AG09319 (cell line): ENCODE measurements around the gene PAFAH2.

Experiments
- DNase-seq: peaks from one replicate; pipeline ENCODE4 v3.0.0-alpha.2; 2010; ENCODE audit warnings: low read depth; ENCODE audit errors: extremely low read depth
- TF ChIP-seq, protein P1 (sequence below): IDR thresholded peaks from 2 replicates; pipeline ENCODE4 v1.5.1; 2011; ENCODE audit warnings: low read depth, mild to moderate bottlenecking, inconsistent platforms, low read length, moderate library complexity

Gene PAFAH2

GRCh38 chr1:25997828-25998761 lies at the start of gene PAFAH2:
Gene PAFAH2 (minus strand): TSS chr1:25998063. CDS start chr1:25990816, 7,247 bp downstream.
- DNase-seq = peak; percentile 99
- TF ChIP-seq, protein P1, sequence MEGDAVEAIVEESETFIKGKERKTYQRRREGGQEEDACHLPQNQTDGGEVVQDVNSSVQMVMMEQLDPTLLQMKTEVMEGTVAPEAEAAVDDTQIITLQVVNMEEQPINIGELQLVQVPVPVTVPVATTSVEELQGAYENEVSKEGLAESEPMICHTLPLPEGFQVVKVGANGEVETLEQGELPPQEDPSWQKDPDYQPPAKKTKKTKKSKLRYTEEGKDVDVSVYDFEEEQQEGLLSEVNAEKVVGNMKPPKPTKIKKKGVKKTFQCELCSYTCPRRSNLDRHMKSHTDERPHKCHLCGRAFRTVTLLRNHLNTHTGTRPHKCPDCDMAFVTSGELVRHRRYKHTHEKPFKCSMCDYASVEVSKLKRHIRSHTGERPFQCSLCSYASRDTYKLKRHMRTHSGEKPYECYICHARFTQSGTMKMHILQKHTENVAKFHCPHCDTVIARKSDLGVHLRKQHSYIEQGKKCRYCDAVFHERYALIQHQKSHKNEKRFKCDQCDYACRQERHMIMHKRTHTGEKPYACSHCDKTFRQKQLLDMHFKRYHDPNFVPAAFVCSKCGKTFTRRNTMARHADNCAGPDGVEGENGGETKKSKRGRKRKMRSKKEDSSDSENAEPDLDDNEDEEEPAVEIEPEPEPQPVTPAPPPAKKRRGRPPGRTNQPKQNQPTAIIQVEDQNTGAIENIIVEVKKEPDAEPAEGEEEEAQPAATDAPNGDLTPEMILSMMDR = no peak; the same call in none of the 2 replicates

DNA sequence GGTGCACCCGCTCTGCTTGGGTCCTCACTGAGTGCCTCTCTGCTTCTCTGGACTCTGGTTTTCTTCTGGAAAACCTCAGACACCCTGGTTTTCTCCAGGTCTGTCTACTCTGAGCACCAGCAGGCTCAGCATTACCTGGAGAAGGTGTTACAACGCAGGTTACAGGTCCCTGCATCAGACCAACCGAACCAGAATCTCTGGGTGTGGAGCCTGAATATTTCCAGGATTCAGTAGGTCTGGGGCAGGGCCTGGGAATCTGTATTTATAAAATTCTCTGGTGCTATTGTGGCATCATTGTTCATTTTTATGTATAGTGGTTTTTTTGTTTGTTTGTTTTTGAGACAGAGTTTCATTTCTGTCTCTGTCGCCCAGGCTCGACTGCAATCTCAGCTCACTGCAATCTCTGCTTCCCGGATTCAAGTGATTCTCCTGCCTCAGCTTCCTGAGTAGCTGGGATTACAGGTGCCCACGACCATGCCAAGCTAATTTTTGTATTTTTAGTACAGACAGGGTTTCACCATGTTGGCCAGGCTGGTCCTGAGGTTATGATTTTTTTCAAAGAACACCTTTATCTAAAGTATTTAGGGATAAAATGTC lies 49.5 kb upstream of the PAFAH2 start:
- TF ChIP-seq, protein P1 = no peak
- DNase-seq = no peak

DNA sequence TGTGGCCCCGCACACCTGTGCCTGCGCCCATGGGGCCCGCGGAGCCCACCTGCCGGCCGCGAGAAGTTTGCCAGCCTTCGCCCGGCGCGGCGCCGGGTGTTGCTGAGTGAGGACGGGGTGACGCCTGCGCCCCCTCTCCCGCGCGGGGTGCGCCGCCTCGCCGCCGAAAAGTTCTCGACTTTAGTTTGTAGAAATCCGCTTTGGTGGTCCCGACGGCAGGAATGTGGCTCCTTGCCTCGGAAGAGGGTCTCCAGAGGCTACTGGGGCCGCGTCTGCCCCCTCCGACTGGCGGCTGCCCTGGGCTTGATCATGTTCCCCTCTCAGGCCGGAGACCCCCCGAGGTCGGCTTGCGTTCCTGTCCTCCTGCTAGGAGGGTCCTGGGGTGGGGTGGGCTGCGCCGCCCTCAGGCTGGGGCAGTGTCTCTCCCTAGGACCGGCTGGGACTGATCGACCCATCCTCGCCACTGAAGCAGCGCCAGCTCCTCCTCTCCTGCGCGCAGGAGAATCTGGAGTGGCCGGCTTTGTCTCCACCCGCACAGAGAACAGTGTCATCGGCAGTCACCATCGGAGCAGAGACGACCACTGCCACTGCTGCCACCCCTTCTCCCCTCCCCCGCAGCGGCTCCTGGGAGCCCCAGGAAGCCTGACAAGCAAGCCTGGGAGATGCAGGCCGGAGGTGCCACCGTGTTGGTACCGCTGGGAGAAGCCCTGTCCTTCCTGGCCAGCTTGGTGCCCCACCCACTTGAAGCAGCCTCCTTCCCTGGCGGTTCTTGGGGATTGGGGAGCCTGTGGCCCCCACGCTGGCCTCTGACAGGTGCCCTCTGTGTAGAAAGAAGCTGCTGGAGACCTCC lies 48.6 kb upstream of the PAFAH2 start:
- no peak for DNase-seq
- TF ChIP-seq, protein P1 = no peak

DNA sequence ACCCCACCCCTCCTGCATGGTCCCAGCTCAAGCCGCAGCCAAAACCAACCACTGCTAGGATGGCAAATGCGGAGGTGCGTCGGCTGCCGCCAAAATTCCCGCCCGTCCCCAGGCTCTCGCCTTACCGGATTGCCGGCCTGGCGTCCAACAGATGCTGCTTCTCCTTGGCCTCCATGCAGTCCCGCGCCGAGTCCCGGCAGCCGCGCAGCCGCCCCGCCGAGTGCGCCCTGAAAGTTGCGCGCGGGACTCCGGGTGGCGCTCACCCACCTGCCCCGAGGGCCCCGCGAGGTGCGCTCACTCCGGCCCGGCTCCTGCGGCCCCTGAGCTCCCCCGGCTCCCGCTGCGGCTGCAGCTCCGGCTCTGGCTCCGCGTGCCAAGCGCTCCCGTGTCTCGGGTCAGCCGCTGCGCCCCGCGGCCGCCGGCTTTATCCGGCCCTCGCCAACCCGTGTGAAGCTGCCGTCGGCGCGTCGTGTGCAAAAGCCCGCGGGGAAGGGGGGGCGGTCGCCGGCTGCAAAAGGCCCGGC lies 47.9 kb upstream of the PAFAH2 start, which contains the start of gene SLC30A2:
Gene SLC30A2 (minus strand): TSS at position 397 of the 524 bp plus-strand sequence. CDS start 222 bp downstream, at position 175.
- TF ChIP-seq, protein P1 = no peak
- DNase-seq = no peak

- no peak for DNase-seq
- TF ChIP-seq, protein P1 = no peak
Measured at GRCh38 chr1:26044971-26045721, 47.3 kb upstream of the PAFAH2 start.

GRCh38 chr1:26044414-26044813 lies 46.6 kb upstream of the PAFAH2 start:
- DNase-seq = no peak
- TF ChIP-seq, protein P1 = no peak
